Activated T-helper 1 cell treated with anti-CD3 and anti-CD28 coated beads, Interleukin-2, amount 50 U/mL, for 16 hours (primary cell): ENCODE results near the gene TENM3.

Experiments used
- DNase-seq, 2 donors: peaks; one replicate each; pipeline ENCODE4 v3.0.0-alpha.2; 2020; ENCODE audit warnings: low read depth in 1 of 2, low spot score in 1 of 2

Gene TENM3

GRCh38 chr4:182604161-182604622 lies 361.0 kb downstream of the TENM3 start:
- no peak for DNase-seq

DNA sequence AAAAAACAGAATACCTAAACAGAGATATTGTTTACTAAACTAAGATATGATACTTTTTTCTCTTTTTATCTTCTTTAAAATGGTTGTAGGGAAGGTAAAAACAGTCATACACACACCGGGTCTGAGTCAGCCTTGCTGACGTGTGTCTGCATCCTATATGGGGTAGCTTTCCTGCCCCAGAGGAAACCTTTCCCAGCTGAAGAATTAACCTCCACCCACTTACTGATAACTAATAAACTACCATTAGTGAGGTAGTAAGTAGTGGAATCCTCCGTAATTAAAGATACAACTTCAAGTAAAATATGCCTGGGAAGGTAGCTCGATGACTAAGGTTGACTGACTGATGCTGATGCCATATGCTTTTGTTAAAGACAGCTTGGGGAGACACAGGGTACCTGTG lies 361.8 kb downstream of the TENM3 start:
- no peak for DNase-seq

GRCh38 chr4:182608525-182608924 lies 365.3 kb downstream of the TENM3 start:
- no peak for DNase-seq

DNA sequence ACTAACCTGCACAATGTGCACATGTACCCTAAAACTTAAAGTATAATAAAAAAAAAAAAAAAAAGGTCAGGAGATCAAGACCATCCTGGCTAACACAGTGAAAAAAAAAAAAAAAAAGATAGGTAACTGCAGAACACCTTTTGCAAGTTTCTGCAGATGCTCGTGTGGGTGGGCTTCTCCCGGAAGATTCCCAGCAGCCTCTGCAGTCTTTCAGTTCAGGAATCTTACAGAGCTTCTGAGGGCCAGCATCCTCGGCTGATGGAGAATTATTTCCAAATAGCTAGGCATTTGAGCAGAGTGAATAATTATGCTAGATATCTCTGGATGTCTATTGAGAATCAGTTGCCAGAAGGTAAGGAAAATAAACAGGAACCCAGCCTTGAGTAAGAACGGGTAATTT lies 373.3 kb downstream of the TENM3 start:
- no peak for DNase-seq

GRCh38 chr4:182619660-182620059 lies 376.5 kb downstream of the TENM3 start:
- no peak for DNase-seq

DNA sequence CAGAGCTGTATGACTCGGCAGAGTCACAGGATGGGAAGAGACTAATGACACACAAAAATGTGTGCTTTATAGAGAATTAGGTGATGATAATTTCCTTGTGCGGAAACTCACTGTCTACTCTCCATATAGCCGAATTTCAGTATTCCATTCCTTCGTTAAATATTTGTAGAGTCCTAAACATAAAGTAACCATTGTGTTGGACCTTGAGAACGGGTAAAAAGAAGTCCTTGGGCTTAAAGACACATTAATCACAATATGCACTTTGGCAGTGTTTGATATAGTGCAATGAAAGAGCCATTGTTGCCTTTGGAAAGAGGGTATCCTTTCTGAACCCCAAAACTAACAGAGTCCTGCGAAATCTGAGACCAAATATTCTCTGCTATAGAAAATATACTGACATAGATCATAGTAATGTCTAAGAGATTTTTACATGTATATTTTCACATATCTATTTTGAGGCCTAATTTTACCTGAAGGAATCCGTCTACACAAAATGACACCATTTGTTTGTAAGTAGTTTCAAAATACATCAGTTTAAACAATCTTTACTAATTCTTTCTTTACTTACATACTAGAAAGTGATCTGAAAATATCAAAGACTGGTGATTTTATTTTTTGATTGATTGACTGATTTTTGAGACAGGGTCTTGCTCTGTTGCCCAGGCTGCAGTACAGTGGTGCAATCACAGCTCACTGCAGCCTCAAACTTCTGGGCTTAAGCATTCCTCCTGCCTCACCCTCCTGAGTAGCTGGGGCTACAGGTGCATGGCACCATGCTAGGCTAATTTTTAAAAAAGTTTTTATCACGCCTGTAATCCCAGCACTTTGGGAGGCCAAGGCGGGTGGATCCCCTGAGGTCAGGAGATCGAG lies 377.1 kb downstream of the TENM3 start:
- no peak for DNase-seq

DNA sequence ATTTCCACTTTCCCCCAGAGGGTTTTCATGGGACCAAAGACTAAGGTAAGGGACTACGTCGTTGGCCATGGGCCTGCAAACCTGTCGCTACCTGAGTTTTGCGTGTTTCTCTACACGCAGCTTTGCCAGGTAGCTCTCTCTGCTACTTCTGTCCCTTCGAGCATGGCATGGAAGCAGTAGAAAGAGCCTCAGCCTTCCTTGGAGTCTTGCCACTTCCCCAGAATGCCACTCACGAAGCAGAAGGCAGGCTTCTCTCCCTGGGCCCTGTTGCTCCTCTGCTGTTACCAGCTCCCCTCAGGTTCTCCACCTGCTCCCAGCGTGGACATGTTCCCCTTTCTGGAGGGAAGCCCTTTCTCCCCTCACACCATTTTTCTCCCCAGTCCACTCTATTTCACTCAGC lies 381.1 kb downstream of the TENM3 start:
- DNase-seq: no peak

GRCh38 chr4:182625193-182625592 lies 382.0 kb downstream of the TENM3 start:
- no peak for DNase-seq

- no peak for DNase-seq
Observed at GRCh38 chr4:182627996-182628395, 384.8 kb downstream of the TENM3 start.

GRCh38 chr4:182628544-182628943 lies 385.3 kb downstream of the TENM3 start:
- no peak for DNase-seq

DNA sequence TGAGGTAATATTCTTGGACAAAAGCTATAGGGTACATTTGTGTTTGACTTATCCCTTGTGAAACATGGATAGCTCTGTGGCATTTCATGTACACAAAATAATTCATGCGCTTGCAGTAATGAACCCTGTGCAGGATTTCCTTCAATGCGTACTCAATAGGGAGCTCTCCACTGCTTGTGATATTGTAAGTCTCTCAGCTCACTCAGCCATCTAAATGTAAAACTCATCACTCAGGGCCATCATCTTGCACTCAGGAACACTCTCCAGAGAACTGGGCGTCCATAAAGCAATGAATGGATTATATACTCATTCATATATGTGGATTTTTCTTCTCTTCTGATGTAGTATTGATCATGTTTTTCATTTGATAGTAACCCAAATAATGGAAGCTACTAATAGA lies 385.9 kb downstream of the TENM3 start:
- DNase-seq: no peak

DNA sequence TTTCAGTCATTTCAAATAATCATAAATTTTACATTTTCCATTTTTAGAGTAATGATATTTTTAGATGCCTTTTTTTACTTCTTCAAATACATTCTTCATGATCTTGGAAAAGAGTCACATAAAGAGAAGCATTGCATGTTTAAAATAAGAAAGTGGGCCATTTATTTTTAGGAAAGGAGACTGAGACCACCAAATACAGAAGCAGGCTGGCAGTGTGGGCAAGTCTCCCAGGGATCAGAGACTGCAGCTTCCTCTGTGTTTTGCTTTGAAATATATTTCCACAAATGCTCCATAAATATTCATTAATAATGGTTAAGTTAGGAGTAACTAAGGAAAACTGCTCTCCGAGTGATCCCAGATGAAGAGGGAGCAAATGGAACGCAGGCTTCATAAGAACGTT lies 397.3 kb downstream of the TENM3 start:
- no peak for DNase-seq

DNA sequence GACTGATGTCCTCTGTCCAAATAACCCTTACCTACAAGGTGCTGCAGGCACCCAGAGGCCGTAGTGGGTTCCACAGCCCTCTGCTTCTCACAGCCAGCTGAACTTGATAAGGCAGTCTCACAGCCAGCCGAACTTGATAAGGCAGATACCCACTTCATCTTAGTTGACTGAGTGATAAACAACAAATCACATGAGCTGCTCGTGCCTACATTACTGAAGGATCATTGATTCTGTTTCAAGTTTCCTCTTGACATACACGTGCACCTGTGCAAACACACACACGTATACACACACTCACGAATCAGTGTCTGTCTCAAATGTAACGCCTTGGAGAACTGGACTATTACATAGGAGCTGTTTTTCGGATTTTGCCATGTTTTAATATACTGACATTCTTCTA lies 397.7 kb downstream of the TENM3 start:
- DNase-seq: no peak

GRCh38 chr4:182642831-182643230 lies 399.6 kb downstream of the TENM3 start:
- no peak for DNase-seq

- DNase-seq: no peak
Observed at GRCh38 chr4:182643801-182644682, 400.8 kb downstream of the TENM3 start.

GRCh38 chr4:182644683-182645050 lies 401.5 kb downstream of the TENM3 start:
- DNase-seq: no peak

GRCh38 chr4:182645511-182645910 lies 402.3 kb downstream of the TENM3 start:
- DNase-seq: no peak

DNA sequence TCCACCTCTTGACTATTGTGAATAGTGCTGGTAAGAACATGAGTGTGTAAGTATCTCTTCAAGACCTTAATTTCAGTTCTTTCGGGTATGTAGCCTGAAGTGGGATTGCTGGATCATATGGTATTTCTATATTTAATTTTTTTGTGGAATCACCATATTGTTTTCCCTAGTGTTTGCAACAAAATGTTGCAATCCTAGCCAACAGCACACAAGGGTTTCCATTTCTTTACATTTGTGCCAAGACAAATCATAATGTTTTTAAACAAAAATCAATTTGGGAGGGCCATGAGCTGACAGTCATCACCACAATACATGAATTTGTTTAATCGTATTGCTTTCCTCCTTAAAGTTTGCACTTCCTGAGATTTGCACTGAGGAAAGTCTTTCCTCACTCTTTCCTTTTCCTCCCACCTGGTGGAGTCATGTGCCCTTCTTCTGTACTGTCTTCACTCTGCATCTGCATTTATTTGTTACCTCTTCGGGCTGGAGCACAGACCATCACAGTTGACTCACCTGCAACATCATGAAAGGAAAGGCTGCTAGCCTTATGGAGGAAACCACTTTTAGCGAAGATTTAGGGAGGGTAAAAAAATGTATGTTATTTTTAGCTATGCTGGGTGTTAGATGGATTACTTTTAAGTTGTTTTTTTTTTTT lies 404.6 kb downstream of the TENM3 start:
- DNase-seq: no peak

GRCh38 chr4:182648766-182649165 lies 405.6 kb downstream of the TENM3 start:
- no peak for DNase-seq

- DNase-seq: no peak
Observed at GRCh38 chr4:182649698-182650477, 406.7 kb downstream of the TENM3 start.

- DNase-seq: no peak
Observed at GRCh38 chr4:182653596-182653995, 410.4 kb downstream of the TENM3 start.
